ENCODE results near the gene NDRG2. TPM values are rescaled to one million over a fixed set of nuclear protein-coding genes. Genes with fewer than 3 reads are reported as not detected.

The NDRG2 gene
- total RNA-seq, 2 donors from 2014 or later, result 133 to 178 TPM

- Histone ChIP-seq H3K27ac (no peak overlapping the region), H3K27me3 (no peaks in the 10 kb centered on the region), H3K9me3 (no peaks in the 10 kb centered on the region), H3K4me1 (peaks cover 14% of the 10 kb centered on the region), H3K4me3 (no peak overlapping the region), H3K36me3 (replicated peaks in 1 of 2; ENCODE audit: insufficient read depth in 1 of 2, low read depth in 2 of 2) (peaks cover 11 to 18% of the 10 kb centered on the region in 2 donors)
- ATAC-seq, result no peak
- DNase-seq, result no peak
- TF ChIP-seq CTCF (IDR thresholded peaks at IDR 0.05), result no peak
- no peak for TF ChIP-seq POLR2A (IDR thresholded peaks at IDR 0.05)
- WGBS, 2 donors, result 70 to 80% methylated on average over 7 of the region's 7 CpGs
- intact Hi-C loops (cut with DNase I), result loop anchor here (5.0 kb wide), 1 partner anchor 69 kb away; no protein-coding TSS in a partner anchor
Measured at GRCh38 chr14:21018286-21018685, 6.6 kb downstream of the NDRG2 start.

- Histone ChIP-seq H3K9me3 (no peaks in the 10 kb centered on the region), H3K36me3 (replicated peaks in 1 of 2; ENCODE audit: insufficient read depth in 1 of 2, low read depth in 2 of 2) (peaks cover 11 to 18% of the 10 kb centered on the region in 2 donors), H3K4me1 (peaks cover 8% of the 10 kb centered on the region), H3K27ac (no peak overlapping the region), H3K27me3 (no peaks in the 10 kb centered on the region), H3K4me3 (no peak overlapping the region)
- DNase-seq, result no peak
- TF ChIP-seq POLR2A (IDR thresholded peaks at IDR 0.05), result no peak
- ATAC-seq, result no peak
- intact Hi-C loops (cut with DNase I), result loop anchor here (5.0 kb wide), 1 partner anchor 70 kb away; no protein-coding TSS in a partner anchor
- WGBS, 2 donors, result 74 to 82% methylated on average over 28 of the region's 28 CpGs
Measured at GRCh38 chr14:21017528-21018245, 7.2 kb downstream of the NDRG2 start.

- Histone ChIP-seq H3K4me3 (no peak overlapping the region), H3K27ac (no peak overlapping the region), H3K27me3 (no peaks in the 10 kb centered on the region), H3K36me3 (replicated peaks in 1 of 2; ENCODE audit: insufficient read depth in 1 of 2, low read depth in 2 of 2) (peaks cover 11 to 18% of the 10 kb centered on the region in 2 donors), H3K4me1 (no peaks in the 10 kb centered on the region), H3K9me3 (no peaks in the 10 kb centered on the region)
- TF ChIP-seq POLR2A (IDR thresholded peaks at IDR 0.05), result no peak
- no peak for TF ChIP-seq CTCF (IDR thresholded peaks at IDR 0.05)
- no peak for DNase-seq
- WGBS, 2 donors, result 65 to 75% methylated on average over 9 of the region's 9 CpGs
- ATAC-seq, result no peak
- intact Hi-C loops (cut with DNase I), result loop anchor here (5.0 kb wide), 1 partner anchor 71 kb away; no protein-coding TSS in a partner anchor
Measured at GRCh38 chr14:21016413-21017190, 8.3 kb downstream of the NDRG2 start.

- H3K36me3 ChIP-seq (replicated peaks in 1 of 2; ENCODE audit: insufficient read depth in 1 of 2, low read depth in 2 of 2), result peaks cover 11 to 17% of the 10 kb centered on the region in 2 donors
- no peak for ATAC-seq
- no peaks in the 10 kb centered on the region for H3K4me1 ChIP-seq
- TF ChIP-seq CTCF (IDR thresholded peaks at IDR 0.05) (no peak), POLR2A (IDR thresholded peaks at IDR 0.05) (no peak)
- no peaks in the 10 kb centered on the region for H3K9me3 ChIP-seq
- H3K27ac ChIP-seq, result no peak overlapping the region
- intact Hi-C loops (cut with DNase I), result loop anchor here (5.0 kb wide), 1 partner anchor 72 kb away; no protein-coding TSS in a partner anchor
- 63 to 64% methylated on average over 6 of the region's 6 CpGs for WGBS, 2 donors
- H3K4me3 ChIP-seq, result no peak overlapping the region
- no peaks in the 10 kb centered on the region for H3K27me3 ChIP-seq
- peak in 1 of 4 donors; percentile 20 for DNase-seq
Measured at GRCh38 chr14:21015312-21015711, 9.5 kb downstream of the NDRG2 start.

GRCh38 chr14:21014761-21015190, 10.1 kb downstream of the NDRG2 start:
- intact Hi-C loops (cut with DNase I), result loop anchor here (5.0 kb wide), 1 partner anchor 73 kb away; no protein-coding TSS in a partner anchor
- WGBS, 2 donors, result 0 to 1% methylated on average over 4 of the region's 4 CpGs

More at GRCh38 chr14:21014761-21015190, 10.1 kb downstream of the NDRG2 start:
- Histone ChIP-seq H3K9me3 (no peaks in the 10 kb centered on the region), H3K36me3 (replicated peaks in 1 of 2; ENCODE audit: insufficient read depth in 1 of 2, low read depth in 2 of 2) (peaks cover 11 to 15% of the 10 kb centered on the region in 2 donors), H3K4me3 (no peak overlapping the region), H3K27ac (no peak overlapping the region), H3K27me3 (no peaks in the 10 kb centered on the region), H3K4me1 (no peaks in the 10 kb centered on the region)
- ATAC-seq, result peak; percentile 93
- peak; percentile 87 to 91 (median 88) for DNase-seq
- TF ChIP-seq CTCF (IDR thresholded peaks at IDR 0.05) (peak; percentile 76 to 99 (median 97)), POLR2A (IDR thresholded peaks at IDR 0.05) (no peak)

All from body of pancreas (tissue), 4 donors.